ENCODE results near the gene NGFR.

The NGFR gene

DNA sequence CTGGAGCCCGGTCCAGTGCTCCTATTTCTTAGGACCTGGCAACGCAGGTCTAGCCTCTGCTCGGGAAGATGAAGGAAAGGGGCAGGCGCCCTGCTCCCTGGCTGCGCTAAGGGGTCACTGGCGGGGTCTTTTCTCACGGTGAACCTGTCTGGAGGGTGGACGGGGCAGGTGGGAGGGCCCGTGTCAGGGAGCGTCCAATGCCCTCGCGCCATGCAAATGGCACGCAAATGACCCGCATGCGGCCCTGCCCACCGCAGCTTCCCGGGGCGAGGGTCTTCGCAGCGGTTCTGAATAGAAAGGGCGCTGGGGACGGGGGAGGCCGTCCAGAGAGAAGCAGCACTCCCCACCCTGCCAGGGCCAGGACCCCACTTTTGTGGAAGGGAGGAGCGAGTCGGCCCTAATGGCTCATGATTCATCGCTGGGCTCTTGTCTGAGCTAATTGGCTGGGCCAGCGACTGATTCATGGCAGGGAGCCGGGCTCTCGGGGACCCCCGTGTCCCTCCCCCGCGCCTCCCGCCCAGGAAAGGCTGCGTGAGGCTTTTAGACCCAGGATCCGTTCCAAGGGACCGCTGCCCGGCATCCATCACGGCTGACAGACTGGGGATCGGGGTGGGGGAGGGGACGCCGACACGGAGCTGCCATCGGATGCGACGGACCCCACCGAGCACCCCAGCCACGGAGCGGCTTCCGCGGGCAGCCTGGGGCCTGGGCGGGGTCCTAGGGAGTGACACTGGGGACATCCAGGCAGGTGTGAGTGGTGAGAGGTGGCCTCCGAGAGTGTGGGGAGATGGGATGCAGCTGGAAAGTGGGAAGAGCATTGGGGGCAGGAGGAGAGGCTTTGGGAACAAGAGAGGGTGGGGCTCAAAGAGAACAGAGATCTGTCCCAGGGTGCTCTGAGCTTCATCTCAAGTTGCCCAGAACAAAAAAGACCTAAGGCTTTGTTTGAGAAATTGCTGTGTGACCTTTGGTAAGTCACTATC is 25.0 kb upstream of the NGFR start:
- H3K36me3 ChIP-seq (ENCODE audit: control insufficient read depth in 4 of 4, insufficient read depth in 4 of 4, low read length in 3 of 4), result no peaks in the 10 kb centered on the region
- peaks cover 6 to 71% (median 37%) of the 10 kb centered on the region in 5 experiments for H3K27me3 ChIP-seq (replicated peaks in 2 of 5; ENCODE audit: control insufficient read depth in 4 of 5, insufficient read depth in 5 of 5, low read length in 4 of 5)
- POLR2A ChIA-PET, result interaction anchor here (0.5 kb wide), 1 partner anchor 18 kb away, joined by 3 read pairs; no protein-coding TSS in a partner anchor
- 9% methylated on average over 35 of the region's 52 CpGs for WGBS (ENCODE audit: insufficient coverage)
- DNase-seq, result peak in 2 of 3 donors; percentile 51 to 52
- H3K4me3 ChIP-seq (ENCODE audit: control insufficient read depth in 1 of 7, extremely low read depth in 1 of 7, insufficient read depth in 4 of 7, low read depth in 2 of 7, low read length in 6 of 7), result peak overlapping the region in 3 of 7 experiments; percentile 28 to 48 (median 31)
- peaks cover 0 to 10% (median 5%) of the 10 kb centered on the region in 4 experiments for H3K4me1 ChIP-seq (ENCODE audit: control extremely low read depth in 1 of 4, control insufficient read depth in 4 of 4, insufficient read depth in 4 of 4, low read length in 3 of 4)
- H3K27ac ChIP-seq (ENCODE audit: insufficient read depth in 1 of 2, low read depth in 1 of 2, low read length in 2 of 2, poor library complexity in 1 of 2, severe bottlenecking in 2 of 2), result no peak overlapping the region
- H3K9me3 ChIP-seq (ENCODE audit: control extremely low read depth in 1 of 5, control insufficient read depth in 4 of 5, insufficient read depth in 2 of 5, low read depth in 1 of 5, low read length in 4 of 5), result peaks cover 0 to 2% (median 0%) of the 10 kb centered on the region in 5 experiments
- CTCF ChIA-PET, result interaction anchor here (0.9 to 2.0 kb wide), 6 partner anchors 9 to 87 kb away, joined by 3 to 8 read pairs (median 4); no protein-coding TSS in a partner anchor

DNA sequence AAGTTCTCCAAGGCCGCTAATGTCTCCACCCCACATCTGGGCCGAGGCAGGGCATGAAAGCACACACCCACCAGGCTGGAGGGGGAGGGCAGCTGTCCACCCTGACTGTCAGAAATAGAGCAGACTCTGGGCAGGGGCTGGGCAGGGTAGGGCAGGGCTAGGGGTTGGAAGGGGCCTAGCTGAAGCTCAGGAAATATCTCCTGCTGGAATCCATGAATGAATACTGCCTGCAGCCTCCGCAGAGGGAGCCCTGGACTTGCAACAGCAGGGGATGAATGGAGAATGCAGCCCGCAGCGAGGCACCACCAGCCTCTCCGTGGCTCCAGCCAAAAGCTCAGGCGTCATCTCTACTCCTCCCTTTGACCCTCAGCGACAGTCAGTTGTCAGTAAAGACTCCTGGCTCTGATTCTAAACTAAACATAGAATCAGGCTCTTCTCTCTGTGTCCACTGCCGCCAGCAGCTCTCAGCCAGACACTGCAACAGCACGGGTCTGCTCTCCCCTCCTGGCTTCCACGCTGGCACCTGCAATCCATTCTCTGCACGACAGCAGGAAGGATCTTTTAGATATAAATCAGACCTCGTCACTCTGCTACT is 23.9 kb upstream of the NGFR start:
- CTCF ChIA-PET, result interaction anchor here (1.1 to 2.0 kb wide), 2 partner anchors 10 to 79 kb away, joined by 3 to 5 read pairs; no protein-coding TSS in a partner anchor
- no peaks in the 10 kb centered on the region for H3K36me3 ChIP-seq (ENCODE audit: control insufficient read depth in 4 of 4, insufficient read depth in 4 of 4, low read length in 3 of 4)
- peaks cover 0 to 6% (median 0%) of the 10 kb centered on the region in 5 experiments for H3K9me3 ChIP-seq (ENCODE audit: control extremely low read depth in 1 of 5, control insufficient read depth in 4 of 5, insufficient read depth in 2 of 5, low read depth in 1 of 5, low read length in 4 of 5)
- no peak overlapping the region for H3K27ac ChIP-seq (ENCODE audit: insufficient read depth in 1 of 2, low read depth in 1 of 2, low read length in 2 of 2, poor library complexity in 1 of 2, severe bottlenecking in 2 of 2)
- peaks cover 0 to 10% (median 5%) of the 10 kb centered on the region in 4 experiments for H3K4me1 ChIP-seq (ENCODE audit: control extremely low read depth in 1 of 4, control insufficient read depth in 4 of 4, insufficient read depth in 4 of 4, low read length in 3 of 4)
- H3K4me3 ChIP-seq (ENCODE audit: control insufficient read depth in 1 of 7, extremely low read depth in 1 of 7, insufficient read depth in 4 of 7, low read depth in 2 of 7, low read length in 6 of 7), result no peak overlapping the region
- WGBS (ENCODE audit: insufficient coverage), result 37% methylated on average over 13 of the region's 13 CpGs
- H3K27me3 ChIP-seq (replicated peaks in 2 of 5; ENCODE audit: control insufficient read depth in 4 of 5, insufficient read depth in 5 of 5, low read length in 4 of 5), result peaks cover 6 to 75% (median 35%) of the 10 kb centered on the region in 5 experiments
- POLR2A ChIA-PET, result no interaction called here
- DNase-seq, result no peak

DNA sequence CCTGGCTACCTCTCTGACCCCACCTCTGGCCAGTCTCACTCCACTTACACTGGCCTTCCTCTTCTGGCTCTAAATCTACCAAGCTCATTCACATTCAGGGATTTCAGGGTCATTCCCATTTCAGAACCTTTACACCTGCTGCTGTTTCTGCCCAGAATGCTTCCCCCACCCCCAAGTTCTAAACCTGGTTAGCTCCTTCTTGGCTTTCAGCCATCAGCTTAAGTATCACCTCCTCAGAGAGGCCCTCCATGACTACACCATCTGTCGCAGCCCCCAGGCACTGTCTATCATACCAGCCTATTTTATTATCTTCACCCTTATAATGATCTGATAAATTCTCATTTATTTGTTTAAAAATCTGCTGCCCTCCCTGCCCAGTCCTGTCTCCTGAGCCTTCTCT is 23.3 kb upstream of the NGFR start:
- whole genome bisulfite sequencing (ENCODE audit: insufficient coverage), result 100% methylated on average over 1 of the region's 1 CpG
- no peak for DNase-seq
- peaks cover 0 to 6% (median 0%) of the 10 kb centered on the region in 5 experiments for H3K9me3 ChIP-seq (ENCODE audit: control extremely low read depth in 1 of 5, control insufficient read depth in 4 of 5, insufficient read depth in 2 of 5, low read depth in 1 of 5, low read length in 4 of 5)
- H3K4me1 ChIP-seq (ENCODE audit: control extremely low read depth in 1 of 4, control insufficient read depth in 4 of 4, insufficient read depth in 4 of 4, low read length in 3 of 4), result peaks cover 0 to 10% (median 5%) of the 10 kb centered on the region in 4 experiments
- no peak overlapping the region for H3K4me3 ChIP-seq (ENCODE audit: control insufficient read depth in 1 of 7, extremely low read depth in 1 of 7, insufficient read depth in 4 of 7, low read depth in 2 of 7, low read length in 6 of 7)
- ChIA-PET CTCF (interaction anchor here (1.1 to 2.0 kb wide), 2 partner anchors 11 to 78 kb away, joined by 3 to 5 read pairs; no protein-coding TSS in a partner anchor), POLR2A (no interaction called here)
- H3K36me3 ChIP-seq (ENCODE audit: control insufficient read depth in 4 of 4, insufficient read depth in 4 of 4, low read length in 3 of 4), result no peaks in the 10 kb centered on the region
- H3K27ac ChIP-seq (ENCODE audit: insufficient read depth in 1 of 2, low read depth in 1 of 2, low read length in 2 of 2, poor library complexity in 1 of 2, severe bottlenecking in 2 of 2), result no peak overlapping the region
- H3K27me3 ChIP-seq (replicated peaks in 2 of 5; ENCODE audit: control insufficient read depth in 4 of 5, insufficient read depth in 5 of 5, low read length in 4 of 5), result peaks cover 6 to 76% (median 35%) of the 10 kb centered on the region in 5 experiments

DNA sequence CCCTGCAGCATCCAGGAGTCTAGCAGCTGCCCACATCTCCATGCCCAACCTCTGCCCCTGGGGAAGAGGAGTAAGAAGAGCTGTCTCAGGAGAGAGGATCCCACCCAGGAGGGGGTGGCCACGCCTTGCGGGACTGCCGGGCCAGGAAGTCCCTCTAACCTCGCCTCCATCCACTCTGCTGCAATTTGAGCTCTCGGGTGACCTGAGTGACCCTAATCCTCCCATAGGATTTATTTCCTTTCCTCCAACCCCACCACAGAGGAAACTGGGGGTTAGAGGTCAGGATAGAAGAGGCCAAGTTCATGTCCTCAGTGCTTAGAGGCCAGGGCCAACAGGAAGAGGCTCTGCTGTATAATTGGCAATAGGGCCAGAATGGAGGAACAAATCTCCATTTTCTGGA is 22.6 kb upstream of the NGFR start:
- ChIA-PET CTCF (no interaction called here), POLR2A (interaction anchor here (0.5 kb wide), 1 partner anchor 506 kb away, joined by 4 read pairs; no protein-coding TSS in a partner anchor)
- peaks cover 6 to 69% (median 33%) of the 10 kb centered on the region in 5 experiments for H3K27me3 ChIP-seq (replicated peaks in 2 of 5; ENCODE audit: control insufficient read depth in 4 of 5, insufficient read depth in 5 of 5, low read length in 4 of 5)
- H3K4me3 ChIP-seq (ENCODE audit: control insufficient read depth in 1 of 7, extremely low read depth in 1 of 7, insufficient read depth in 4 of 7, low read depth in 2 of 7, low read length in 6 of 7), result no peak overlapping the region
- no CpG with 5 or more reads among the region's 5 CpGs for WGBS (ENCODE audit: insufficient coverage)
- peaks cover 0 to 6% (median 0%) of the 10 kb centered on the region in 5 experiments for H3K9me3 ChIP-seq (ENCODE audit: control extremely low read depth in 1 of 5, control insufficient read depth in 4 of 5, insufficient read depth in 2 of 5, low read depth in 1 of 5, low read length in 4 of 5)
- peaks cover 0 to 10% (median 5%) of the 10 kb centered on the region in 4 experiments for H3K4me1 ChIP-seq (ENCODE audit: control extremely low read depth in 1 of 4, control insufficient read depth in 4 of 4, insufficient read depth in 4 of 4, low read length in 3 of 4)
- no peaks in the 10 kb centered on the region for H3K36me3 ChIP-seq (ENCODE audit: control insufficient read depth in 4 of 4, insufficient read depth in 4 of 4, low read length in 3 of 4)
- H3K27ac ChIP-seq (ENCODE audit: insufficient read depth in 1 of 2, low read depth in 1 of 2, low read length in 2 of 2, poor library complexity in 1 of 2, severe bottlenecking in 2 of 2), result no peak overlapping the region
- DNase-seq, result no peak

DNA sequence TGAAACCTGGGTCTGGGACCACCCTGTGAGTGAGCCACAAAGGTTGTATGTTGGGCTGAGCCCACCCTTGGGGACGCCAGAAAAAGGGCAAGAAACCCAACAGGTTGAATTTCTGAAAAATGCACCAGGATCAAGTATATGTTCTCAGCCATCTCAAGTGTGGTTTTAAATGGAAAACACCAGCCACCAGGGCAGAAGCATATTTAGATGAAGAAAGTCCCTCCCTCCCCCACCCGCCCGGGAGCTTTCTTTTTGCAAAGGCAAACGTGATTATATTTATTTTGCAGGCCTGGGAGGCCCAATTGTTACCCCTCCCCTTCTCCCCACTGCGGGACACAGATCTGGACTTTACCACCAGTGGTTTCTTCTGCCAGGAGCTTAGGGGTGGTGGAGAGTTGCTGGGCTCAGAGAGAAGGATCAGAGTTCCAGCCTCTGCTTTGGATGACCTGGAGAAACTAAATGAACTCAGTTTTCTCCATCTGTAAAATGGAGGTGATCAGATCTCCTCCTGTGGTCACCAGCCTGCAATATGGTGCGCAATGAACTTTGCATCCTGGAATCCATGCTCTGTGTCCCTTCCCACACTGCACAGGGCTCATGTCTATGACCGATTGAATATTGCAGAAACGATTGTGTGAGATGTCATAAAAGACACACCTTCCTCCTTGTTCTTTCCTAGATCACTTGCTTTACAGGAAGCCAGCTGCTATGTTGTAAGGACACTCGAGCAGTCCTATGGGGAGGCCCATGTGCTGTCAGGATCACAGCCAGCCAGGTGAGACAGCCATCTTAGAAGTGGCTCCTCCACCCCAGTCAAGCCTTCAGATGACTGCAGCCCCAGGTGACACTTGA is 21.0 kb upstream of the NGFR start:
- Histone ChIP-seq H3K9me3 (ENCODE audit: control extremely low read depth in 1 of 5, control insufficient read depth in 4 of 5, insufficient read depth in 2 of 5, low read depth in 1 of 5, low read length in 4 of 5) (peaks cover 0 to 6% (median 0%) of the 10 kb centered on the region in 5 experiments), H3K27ac (ENCODE audit: insufficient read depth in 1 of 2, low read depth in 1 of 2, low read length in 2 of 2, poor library complexity in 1 of 2, severe bottlenecking in 2 of 2) (no peak overlapping the region), H3K4me1 (ENCODE audit: control extremely low read depth in 1 of 4, control insufficient read depth in 4 of 4, insufficient read depth in 4 of 4, low read length in 3 of 4) (peaks cover 0 to 10% (median 5%) of the 10 kb centered on the region in 4 experiments), H3K4me3 (ENCODE audit: control insufficient read depth in 1 of 7, extremely low read depth in 1 of 7, insufficient read depth in 4 of 7, low read depth in 2 of 7, low read length in 6 of 7) (no peak overlapping the region), H3K27me3 (replicated peaks in 2 of 5; ENCODE audit: control insufficient read depth in 4 of 5, insufficient read depth in 5 of 5, low read length in 4 of 5) (peaks cover 5 to 61% (median 30%) of the 10 kb centered on the region in 5 experiments), H3K36me3 (ENCODE audit: control insufficient read depth in 4 of 4, insufficient read depth in 4 of 4, low read length in 3 of 4) (no peaks in the 10 kb centered on the region)
- 98% methylated on average over 4 of the region's 9 CpGs for WGBS (ENCODE audit: insufficient coverage)
- no peak for DNase-seq
- CTCF ChIA-PET, result interaction anchor here (0.7 to 2.1 kb wide), 2 partner anchors 11 to 12 kb away, joined by 3 to 10 read pairs; no protein-coding TSS in a partner anchor
- POLR2A ChIA-PET, result no interaction called here

DNA sequence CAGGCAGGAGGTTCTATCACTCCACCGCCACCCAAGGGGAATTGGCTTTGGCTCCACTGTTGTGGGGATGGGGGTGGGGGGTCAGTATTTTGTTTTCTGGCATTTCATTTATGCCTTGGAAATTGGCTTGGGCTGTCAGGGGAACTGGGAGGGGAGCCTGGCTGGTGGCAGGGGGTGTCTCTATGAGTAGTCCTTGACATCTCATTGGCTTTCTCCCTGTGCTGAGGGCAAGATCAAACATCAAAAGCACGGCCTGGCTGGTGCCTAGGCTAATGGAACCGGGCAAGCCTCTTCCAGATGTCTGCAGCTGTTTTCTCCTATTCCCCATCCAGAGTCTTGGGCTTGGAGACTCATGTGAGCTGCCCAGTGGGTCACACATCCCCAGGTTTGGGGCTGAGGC is 17.4 kb upstream of the NGFR start:
- no peak for DNase-seq
- Histone ChIP-seq H3K9me3 (ENCODE audit: control extremely low read depth in 1 of 5, control insufficient read depth in 4 of 5, insufficient read depth in 2 of 5, low read depth in 1 of 5, low read length in 4 of 5) (peaks cover 0 to 6% (median 0%) of the 10 kb centered on the region in 5 experiments), H3K27me3 (replicated peaks in 2 of 5; ENCODE audit: control insufficient read depth in 4 of 5, insufficient read depth in 5 of 5, low read length in 4 of 5) (peaks cover 5 to 38% (median 12%) of the 10 kb centered on the region in 5 experiments), H3K36me3 (ENCODE audit: control insufficient read depth in 4 of 4, insufficient read depth in 4 of 4, low read length in 3 of 4) (no peaks in the 10 kb centered on the region), H3K4me1 (ENCODE audit: control extremely low read depth in 1 of 4, control insufficient read depth in 4 of 4, insufficient read depth in 4 of 4, low read length in 3 of 4) (peaks cover 0 to 7% (median 3%) of the 10 kb centered on the region in 4 experiments), H3K27ac (ENCODE audit: insufficient read depth in 1 of 2, low read depth in 1 of 2, low read length in 2 of 2, poor library complexity in 1 of 2, severe bottlenecking in 2 of 2) (no peak overlapping the region), H3K4me3 (ENCODE audit: control insufficient read depth in 1 of 7, extremely low read depth in 1 of 7, insufficient read depth in 4 of 7, low read depth in 2 of 7, low read length in 6 of 7) (no peak overlapping the region)
- 90% methylated on average over 3 of the region's 3 CpGs for WGBS (ENCODE audit: insufficient coverage)
- ChIA-PET POLR2A (no interaction called here), CTCF (interaction anchor here (0.7 to 0.9 kb wide), 2 partner anchors 19 to 73 kb away, joined by 3 read pairs; no protein-coding TSS in a partner anchor)

Measured in common myeloid progenitor, CD34-positive (primary cell).